ENCODE data around the gene XIRP1. TPM values are rescaled to one million over a fixed set of nuclear protein-coding genes. Genes with fewer than 3 reads are reported as not detected.

The XIRP1 gene
- total and polyA plus RNA-seq, 2 donors (not counting 1 experiment from before 2014, with no cell fraction given) = 0.05 TPM; not detected in 1

- no peaks in the 10 kb centered on the region for H3K9me3 ChIP-seq (ENCODE audit: control insufficient read depth, insufficient read depth, low read depth, low read length)
- no peaks in the 10 kb centered on the region for H3K79me2 ChIP-seq (ENCODE audit: control insufficient read depth, insufficient read depth, low read length)
- peaks cover 16% of the 10 kb centered on the region for H3K4me1 ChIP-seq (ENCODE audit: control insufficient read depth, extremely low read depth, insufficient read depth, low read length)
- H3K27ac ChIP-seq (ENCODE audit: insufficient read depth, low read length) = peak overlapping the region; percentile 61
- H3K9ac ChIP-seq (ENCODE audit: insufficient read depth, low read length) = no peak overlapping the region
- H3K27me3 ChIP-seq (ENCODE audit: control insufficient read depth, insufficient read depth, low read length) = no peaks in the 10 kb centered on the region
- no peak overlapping the region for H3K4me2 ChIP-seq (ENCODE audit: extremely low read depth, insufficient read depth, low read length)
- peak; percentile 78 to 97 for DNase-seq (ENCODE audit: low read depth in 2 of 2)
- no peaks in the 10 kb centered on the region for H4K20me1 ChIP-seq (ENCODE audit: control insufficient read depth, extremely low read depth, insufficient read depth, low read length)
- no peak for TF ChIP-seq CTCF (conservative IDR thresholded peaks at IDR 0.05 in 1 of 2, IDR thresholded peaks at IDR 0.05 in 1 of 2; ENCODE audit: low read depth in 1 of 2, low read length in 2 of 2)
- H3K36me3 ChIP-seq (ENCODE audit: control insufficient read depth, insufficient read depth, low read length) = no peaks in the 10 kb centered on the region
- no peak overlapping the region for H3K4me3 ChIP-seq (replicated peaks in 1 of 4; ENCODE audit: control extremely low read depth in 1 of 4, insufficient read depth in 1 of 4, low read depth in 3 of 4, low read length in 4 of 4)
- no peak overlapping the region for H2AFZ ChIP-seq (ENCODE audit: low read length)
Measured at GRCh38 chr3:39166932-39167532, 25.4 kb downstream of the XIRP1 start.

DNA sequence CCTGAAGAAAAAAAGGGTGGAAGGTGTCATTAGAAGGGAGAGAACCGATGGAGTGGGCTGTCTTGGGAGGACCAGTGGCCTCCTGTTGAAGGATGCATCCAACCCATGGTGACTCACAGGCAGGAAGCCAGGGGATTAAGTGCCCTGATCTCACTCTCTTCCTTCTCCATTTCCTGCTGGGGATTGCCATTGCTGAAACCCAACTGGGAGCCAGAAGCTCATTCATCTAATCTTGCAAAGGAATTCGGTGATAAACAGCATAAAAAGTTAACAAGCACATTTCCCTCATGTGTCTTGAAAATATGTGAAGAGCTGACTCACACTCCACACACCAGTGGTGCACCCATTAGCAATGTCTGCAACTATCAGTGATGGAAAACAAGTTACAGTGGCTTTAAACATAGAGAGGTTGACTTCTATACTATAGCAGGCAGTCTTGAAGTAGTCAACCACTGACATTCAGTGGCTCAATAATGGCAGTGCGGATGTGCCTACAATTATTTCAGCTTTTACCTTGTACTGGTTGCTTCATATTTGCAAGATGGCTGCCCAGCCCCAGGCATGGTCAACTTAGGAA, 26.2 kb downstream of the XIRP1 start:
- DNase-seq (ENCODE audit: low read depth in 2 of 2) = peak; percentile 68 to 91
- H3K4me1 ChIP-seq (ENCODE audit: control insufficient read depth, extremely low read depth, insufficient read depth, low read length) = peaks cover 16% of the 10 kb centered on the region
- H3K4me3 ChIP-seq (replicated peaks in 1 of 4; ENCODE audit: control extremely low read depth in 1 of 4, insufficient read depth in 1 of 4, low read depth in 3 of 4, low read length in 4 of 4) = no peak overlapping the region
- no peaks in the 10 kb centered on the region for H3K27me3 ChIP-seq (ENCODE audit: control insufficient read depth, insufficient read depth, low read length)
- H3K9me3 ChIP-seq (ENCODE audit: control insufficient read depth, insufficient read depth, low read depth, low read length) = no peaks in the 10 kb centered on the region
- TF ChIP-seq EZH2 (IDR thresholded peaks at IDR 0.05; ENCODE audit: low read length, missing control alignments) (no peak), CTCF (conservative IDR thresholded peaks at IDR 0.05 in 1 of 2, IDR thresholded peaks at IDR 0.05 in 1 of 2; ENCODE audit: low read depth in 1 of 2, low read length in 2 of 2) (no peak)
- no peaks in the 10 kb centered on the region for H3K79me2 ChIP-seq (ENCODE audit: control insufficient read depth, insufficient read depth, low read length)
- H3K9ac ChIP-seq (ENCODE audit: insufficient read depth, low read length) = no peak overlapping the region
- H4K20me1 ChIP-seq (ENCODE audit: control insufficient read depth, extremely low read depth, insufficient read depth, low read length) = no peaks in the 10 kb centered on the region
- no peak overlapping the region for H2AFZ ChIP-seq (ENCODE audit: low read length)
- no peaks in the 10 kb centered on the region for H3K36me3 ChIP-seq (ENCODE audit: control insufficient read depth, insufficient read depth, low read length)
- no peak overlapping the region for H3K4me2 ChIP-seq (ENCODE audit: extremely low read depth, insufficient read depth, low read length)
- H3K27ac ChIP-seq (ENCODE audit: insufficient read depth, low read length) = peak overlapping the region; percentile 61

- Histone ChIP-seq H3K36me3 (ENCODE audit: control insufficient read depth, insufficient read depth, low read length) (no peaks in the 10 kb centered on the region), H3K4me1 (ENCODE audit: control insufficient read depth, extremely low read depth, insufficient read depth, low read length) (peaks cover 16% of the 10 kb centered on the region), H3K9ac (ENCODE audit: insufficient read depth, low read length) (no peak overlapping the region), H4K20me1 (ENCODE audit: control insufficient read depth, extremely low read depth, insufficient read depth, low read length) (no peaks in the 10 kb centered on the region), H3K79me2 (ENCODE audit: control insufficient read depth, insufficient read depth, low read length) (no peaks in the 10 kb centered on the region), H3K27ac (ENCODE audit: insufficient read depth, low read length) (peak overlapping the region; percentile 15), H3K27me3 (ENCODE audit: control insufficient read depth, insufficient read depth, low read length) (no peaks in the 10 kb centered on the region), H2AFZ (ENCODE audit: low read length) (no peak overlapping the region), H3K4me2 (ENCODE audit: extremely low read depth, insufficient read depth, low read length) (no peak overlapping the region), H3K9me3 (ENCODE audit: control insufficient read depth, insufficient read depth, low read depth, low read length) (no peaks in the 10 kb centered on the region), H3K4me3 (replicated peaks in 1 of 4; ENCODE audit: control extremely low read depth in 1 of 4, insufficient read depth in 1 of 4, low read depth in 3 of 4, low read length in 4 of 4) (no peak overlapping the region)
- TF ChIP-seq EZH2 (IDR thresholded peaks at IDR 0.05; ENCODE audit: low read length, missing control alignments) (no peak), CTCF (conservative IDR thresholded peaks at IDR 0.05 in 1 of 2, IDR thresholded peaks at IDR 0.05 in 1 of 2; ENCODE audit: low read depth in 1 of 2, low read length in 2 of 2) (no peak)
- no peak for DNase-seq (ENCODE audit: low read depth in 2 of 2)
Measured at GRCh38 chr3:39165518-39165917, 26.9 kb downstream of the XIRP1 start.

Measured in fibroblast of lung (primary cell).